Thyroid gland (tissue), 4 donors: ENCODE results near the gene TPPP2. TPM values are rescaled to one million over a fixed set of nuclear protein-coding genes. Genes with fewer than 3 reads are reported as not detected.

ENCODE experiments used
- DNase-seq, 2 donors: peaks; one replicate each; pipeline ENCODE4 v3.0.0-alpha.2; 2019
- H3K27ac ChIP-seq, 3 donors: fragments of 200-600 bp; sonication (generic); 1 replicate in 2 of 3; 2 replicates in 1 of 3; pipeline ENCODE4 v1.5.1; 2016 to 2019; ENCODE audit warnings: mild to moderate bottlenecking in 1 of 3, moderate library complexity in 1 of 3
- H3K27me3 ChIP-seq: fragments of 200-600 bp; sonication (generic); one replicate; pipeline ENCODE4 v1.5.1; 2019
- H3K36me3 ChIP-seq, 2 donors: fragments of 200-600 bp; sonication (generic); one replicate each; pipeline ENCODE4 v1.5.1; 2016 to 2019
- H3K4me1 ChIP-seq, 2 donors: fragments of 200-600 bp; sonication (generic); one replicate each; pipeline ENCODE4 v1.5.1; 2017 to 2019
- H3K4me3 ChIP-seq, 3 donors: fragments of 200-600 bp; sonication (generic); replicated peaks in 1 of 3; 1 replicate in 2 of 3; 2 replicates in 1 of 3; pipeline ENCODE4 v1.5.1; 2016; ENCODE audit warnings: mild to moderate bottlenecking in 1 of 3
- H3K9me3 ChIP-seq: fragments of 200-600 bp; sonication (generic); one replicate; pipeline ENCODE4 v1.5.1; 2017
- CTCF ChIP-seq, 6 experiments: fragments of 200-600 bp in 3 of 6; fragments of 450-650 bp in 3 of 6; sonication (generic) in 3 of 6; IDR thresholded peaks; one replicate each; pipeline ENCODE4 v1.5.1; 2016 to 2019; ENCODE audit warnings: antibody characterized with exemption in 6 of 6, mild to moderate bottlenecking in 2 of 6, inconsistent platforms in 1 of 6, moderate library complexity in 1 of 6
- POLR2A ChIP-seq, 2 donors: fragments of 450-650 bp; IDR thresholded peaks; one replicate each; pipeline ENCODE4 v1.6.1; 2017; ENCODE audit warnings: antibody characterized with exemption in 2 of 2, mild to moderate bottlenecking in 2 of 2, moderate library complexity in 1 of 2
- WGBS, 2 donors: methylation state at CpG; one replicate each; pipeline ENCODE4 v1.1.5; 2017; 5-methylcytosine and 5-hydroxymethylcytosine counted together
- intact Hi-C: fragments of 100-400 bp; cut with DNase I; formaldehyde crosslinking; loops from one replicate; pipeline ENCODE4 v1.15.1; 2023
- total RNA-seq, 4 donors: library from RNA; depleted of rRNA; stranded (reverse); fragments of >200 nt; gene quantifications; one replicate each; pipeline ENCODE4 v1.2.3, GENCODE V29; 2016

Gene TPPP2
- total RNA-seq, 4 donors from 2014 or later: not detected

- peaks cover 11 to 18% of the 10 kb centered on the region in 2 donors for H3K36me3 ChIP-seq
- H3K9me3 ChIP-seq: no peaks in the 10 kb centered on the region
- H3K27ac ChIP-seq: peak overlapping the region; percentile 67 to 93 (median 86)
- peaks cover 14 to 20% of the 10 kb centered on the region in 2 donors for H3K4me1 ChIP-seq
- no peaks in the 10 kb centered on the region for H3K27me3 ChIP-seq
- peak in 1 of 2 donors; percentile 9 for DNase-seq
- 85 to 87% methylated on average over 15 of the region's 15 CpGs for WGBS, 2 donors
- intact Hi-C loops: no loop called here
- TF ChIP-seq CTCF (IDR thresholded peaks at IDR 0.05) (no peak), POLR2A (IDR thresholded peaks at IDR 0.05) (no peak)
- peak overlapping the region in 1 of 3 donors; percentile 73 for H3K4me3 ChIP-seq
These were observed 41.1 kb upstream of the TPPP2 start for GRCh38 chr14:20988717-20989470.

GRCh38 chr14:20989471-20989786 lies 40.6 kb upstream of the TPPP2 start:
- 1 to 3% methylated on average over 11 of the region's 11 CpGs for WGBS, 2 donors
- peak overlapping the region in 1 of 3 donors; percentile 73 for H3K4me3 ChIP-seq
- H3K36me3 ChIP-seq: peaks cover 14 to 22% of the 10 kb centered on the region in 2 donors
- intact Hi-C loops: no loop called here
- no peak for DNase-seq
- no peaks in the 10 kb centered on the region for H3K27me3 ChIP-seq
- H3K9me3 ChIP-seq: no peaks in the 10 kb centered on the region
- H3K27ac ChIP-seq: peak overlapping the region; percentile 67 to 93 (median 86)
- peaks cover 14 to 20% of the 10 kb centered on the region in 2 donors for H3K4me1 ChIP-seq
- TF ChIP-seq POLR2A (IDR thresholded peaks at IDR 0.05) (no peak), CTCF (IDR thresholded peaks at IDR 0.05) (no peak)

- H3K4me3 ChIP-seq: peak within 1 kb of the TSS; percentile 73 to 78 (median 73)
- intact Hi-C loops: no loop called here
- peak; percentile 94 for DNase-seq
- peaks cover 14 to 20% of the 10 kb centered on the region in 2 donors for H3K4me1 ChIP-seq
- H3K27me3 ChIP-seq: no peaks in the 10 kb centered on the region
- 0 to 2% methylated on average over 17 to 31 of the region's 42 CpGs for WGBS, 2 donors
- H3K27ac ChIP-seq: peak within 1 kb of the TSS; percentile 67 to 93 (median 86)
- H3K36me3 ChIP-seq: peaks cover 20 to 28% of the 10 kb centered on the region in 2 donors
- no peaks in the 10 kb centered on the region for H3K9me3 ChIP-seq
- TF ChIP-seq POLR2A (IDR thresholded peaks at IDR 0.05) (peak in 1 of 2 donors; percentile 66), CTCF (IDR thresholded peaks at IDR 0.05) (peak in 2 of 6 experiments; percentile 27 to 35)
These were observed 40.0 kb upstream of the TPPP2 start, which contains the start of gene METTL17 for GRCh38 chr14:20989787-20990600. Gene METTL17, plus strand, starts transcription at chr14:20989980. Its CDS starts 23 bp downstream, at chr14:20990003.

GRCh38 chr14:20996521-20996920 lies 33.5 kb upstream of the TPPP2 start:
- H3K4me1 ChIP-seq: peaks cover 1 to 3% of the 10 kb centered on the region in 2 donors
- H3K36me3 ChIP-seq: peaks cover 41 to 53% of the 10 kb centered on the region in 2 donors
- H3K4me3 ChIP-seq: no peak overlapping the region
- WGBS, 2 donors: 88 to 91% methylated on average over 14 of the region's 14 CpGs
- H3K27ac ChIP-seq: no peak overlapping the region
- TF ChIP-seq POLR2A (IDR thresholded peaks at IDR 0.05): no peak
- no peak for TF ChIP-seq CTCF (IDR thresholded peaks at IDR 0.05)
- no peak for DNase-seq
- intact Hi-C loops: no loop called here
- no peaks in the 10 kb centered on the region for H3K27me3 ChIP-seq
- H3K9me3 ChIP-seq: no peaks in the 10 kb centered on the region
